ENCODE results near the gene DPM3. TPM values are rescaled to one million over a fixed set of nuclear protein-coding genes. Genes with fewer than 3 reads are reported as not detected.

Gene DPM3
- polyA plus RNA-seq, 1 of the 3 experiments (the other 2 are of a cell fraction), result 317 TPM

DNA sequence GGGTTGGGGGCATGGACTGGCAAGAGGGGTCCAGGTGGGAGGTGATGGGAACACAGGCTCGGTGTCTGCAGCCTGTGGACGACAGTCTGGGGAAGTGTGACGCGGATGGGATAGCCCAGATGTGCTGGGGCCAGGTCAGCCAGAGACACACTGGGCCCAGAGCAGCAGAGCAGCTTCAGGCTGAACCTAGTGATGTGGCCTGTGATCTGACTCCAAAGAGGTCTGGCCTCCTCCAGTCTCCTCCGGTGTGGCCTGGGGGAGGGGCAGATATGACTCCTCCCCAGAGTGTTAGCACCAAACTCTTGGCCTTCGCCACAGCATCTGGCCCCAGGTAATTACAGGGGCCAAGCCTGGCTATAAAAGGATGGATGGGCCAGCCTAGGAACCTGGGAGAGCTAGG, 48.2 kb downstream of the DPM3 start:
- ChIA-PET POLR2A (interaction anchor here (0.9 to 1.6 kb wide), 6 partner anchors 21 to 81 kb away, joined by 3 to 8 read pairs (median 5); partner anchors contain the start of gene KRTCAP2), CTCF (interaction anchor here (0.7 to 13.1 kb wide), 54 partner anchors 9 to 974 kb away, joined by 3 to 496 read pairs (median 6); partner anchors contain the start of genes ADAM15, DCST1, DCST2 and DPM3)
- H3K4me2 ChIP-seq, result no peak overlapping the region
- H3K4me3 ChIP-seq (ENCODE audit: low read depth in 2 of 2, low read length in 1 of 2), result no peak overlapping the region
- H2AFZ ChIP-seq (ENCODE audit: low read depth), result no peak overlapping the region
- H3K27ac ChIP-seq (ENCODE audit: low read depth in 2 of 2, low read length in 1 of 2), result no peak overlapping the region
- no peak for DNase-seq
- no peaks in the 10 kb centered on the region for H3K9me2 ChIP-seq
- WGBS (ENCODE audit: low lambda C conversion rate), result 90% methylated on average over 5 of the region's 6 CpGs
- no peak for TF ChIP-seq REST (IDR thresholded peaks at IDR 0.05; ENCODE audit: low read depth, low read length)
- TF ChIP-seq FOXJ3 (CRISPR knock-in tag; IDR thresholded peaks at IDR 0.05), result no peak
- no peak for TF ChIP-seq EZH2phosphoT487 (IDR thresholded peaks at IDR 0.05; ENCODE audit: borderline replicate concordance, low read depth)
- no peak for TF ChIP-seq MEF2A (IDR thresholded peaks at IDR 0.05; ENCODE audit: borderline replicate concordance, low read depth)
- no peak for TF ChIP-seq YY1 (IDR thresholded peaks at IDR 0.05; ENCODE audit: low read depth)
- no peak for TF ChIP-seq JUND (IDR thresholded peaks at IDR 0.05)
- TF ChIP-seq MXI1 (IDR thresholded peaks at IDR 0.05; ENCODE audit: low read depth, low read length), result no peak
- TF ChIP-seq POLR2AphosphoS5 (IDR thresholded peaks at IDR 0.05; ENCODE audit: low read depth, low read length), result no peak
- TF ChIP-seq TCF12 (IDR thresholded peaks at IDR 0.05), result no peak
- H3F3A ChIP-seq (replicated peaks; ENCODE audit: insufficient read depth), result peaks cover 18% of the 10 kb centered on the region
- no peaks in the 10 kb centered on the region for H3K27me3 ChIP-seq (ENCODE audit: insufficient read depth)
- no peak overlapping the region for H3K9ac ChIP-seq
- H3K4me1 ChIP-seq (ENCODE audit: control insufficient read depth in 1 of 2, insufficient read depth in 2 of 2, low read depth in 1 of 2, low read length in 1 of 2), result peaks cover 0 to 24% of the 10 kb centered on the region in 2 experiments; a peak in 1 of 4 replicates
- H3K36me3 ChIP-seq (replicated peaks in 1 of 2; ENCODE audit: control insufficient read depth in 1 of 2, insufficient read depth in 2 of 2, low read length in 1 of 2), result no peaks in the 10 kb centered on the region
- H3K79me2 ChIP-seq (ENCODE audit: insufficient read depth), result no peaks in the 10 kb centered on the region
- no peaks in the 10 kb centered on the region for H3K9me3 ChIP-seq
- no peaks in the 10 kb centered on the region for H4K20me1 ChIP-seq (ENCODE audit: insufficient read depth)

- no peaks in the 10 kb centered on the region for H3K9me2 ChIP-seq
- ChIA-PET POLR2A (interaction anchor here (0.7 to 1.6 kb wide), 7 partner anchors 21 to 153 kb away, joined by 3 to 8 read pairs (median 4); partner anchors contain the start of gene KRTCAP2), CTCF (interaction anchor here (0.7 to 13.1 kb wide), 56 partner anchors 8 to 975 kb away, joined by 3 to 496 read pairs (median 6); partner anchors contain the start of genes ADAM15, DCST1, DCST2 and DPM3)
- H3K4me3 ChIP-seq (ENCODE audit: low read depth in 2 of 2, low read length in 1 of 2), result peak overlapping the region in 1 of 2 experiments; percentile 23; a peak in 1 of 4 replicates
- no peaks in the 10 kb centered on the region for H3K27me3 ChIP-seq (ENCODE audit: insufficient read depth)
- no peaks in the 10 kb centered on the region for H3K36me3 ChIP-seq (replicated peaks in 1 of 2; ENCODE audit: control insufficient read depth in 1 of 2, insufficient read depth in 2 of 2, low read length in 1 of 2)
- H2AFZ ChIP-seq (ENCODE audit: low read depth), result peak overlapping the region; percentile 60
- H3K9ac ChIP-seq, result no peak overlapping the region
- H3K9me3 ChIP-seq, result no peaks in the 10 kb centered on the region
- H3K79me2 ChIP-seq (ENCODE audit: insufficient read depth), result no peaks in the 10 kb centered on the region
- no peak overlapping the region for H3K27ac ChIP-seq (ENCODE audit: low read depth in 2 of 2, low read length in 1 of 2)
- H3K4me2 ChIP-seq, result no peak overlapping the region
- H3F3A ChIP-seq (replicated peaks; ENCODE audit: insufficient read depth), result peaks cover 18% of the 10 kb centered on the region
- DNase-seq, result peak; percentile 88
- no peaks in the 10 kb centered on the region for H4K20me1 ChIP-seq (ENCODE audit: insufficient read depth)
- peaks cover 0 to 28% of the 10 kb centered on the region in 2 experiments; a peak in 1 of 4 replicates for H3K4me1 ChIP-seq (ENCODE audit: control insufficient read depth in 1 of 2, insufficient read depth in 2 of 2, low read depth in 1 of 2, low read length in 1 of 2)
- WGBS (ENCODE audit: low lambda C conversion rate), result 29% methylated on average over 26 of the region's 29 CpGs
- TF ChIP-seq, protein P1, sequence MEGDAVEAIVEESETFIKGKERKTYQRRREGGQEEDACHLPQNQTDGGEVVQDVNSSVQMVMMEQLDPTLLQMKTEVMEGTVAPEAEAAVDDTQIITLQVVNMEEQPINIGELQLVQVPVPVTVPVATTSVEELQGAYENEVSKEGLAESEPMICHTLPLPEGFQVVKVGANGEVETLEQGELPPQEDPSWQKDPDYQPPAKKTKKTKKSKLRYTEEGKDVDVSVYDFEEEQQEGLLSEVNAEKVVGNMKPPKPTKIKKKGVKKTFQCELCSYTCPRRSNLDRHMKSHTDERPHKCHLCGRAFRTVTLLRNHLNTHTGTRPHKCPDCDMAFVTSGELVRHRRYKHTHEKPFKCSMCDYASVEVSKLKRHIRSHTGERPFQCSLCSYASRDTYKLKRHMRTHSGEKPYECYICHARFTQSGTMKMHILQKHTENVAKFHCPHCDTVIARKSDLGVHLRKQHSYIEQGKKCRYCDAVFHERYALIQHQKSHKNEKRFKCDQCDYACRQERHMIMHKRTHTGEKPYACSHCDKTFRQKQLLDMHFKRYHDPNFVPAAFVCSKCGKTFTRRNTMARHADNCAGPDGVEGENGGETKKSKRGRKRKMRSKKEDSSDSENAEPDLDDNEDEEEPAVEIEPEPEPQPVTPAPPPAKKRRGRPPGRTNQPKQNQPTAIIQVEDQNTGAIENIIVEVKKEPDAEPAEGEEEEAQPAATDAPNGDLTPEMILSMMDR (IDR thresholded peaks at IDR 0.05), result peak; percentile 91
- TF ChIP-seq SMC3 (IDR thresholded peaks at IDR 0.05; ENCODE audit: low read depth, low read length) (peak; percentile 96), USF1 (IDR thresholded peaks at IDR 0.05; ENCODE audit: borderline replicate concordance, low read depth) (0 out of 2 replicates have a peak, but pooled peaks have one; percentile 41), MAX (IDR thresholded peaks at IDR 0.05; ENCODE audit: low read depth) (peak; percentile 84), SIN3A (IDR thresholded peaks at IDR 0.05; ENCODE audit: borderline replicate concordance, low read depth, low read length) (no peak)
- TF ChIP-seq, protein P2, sequence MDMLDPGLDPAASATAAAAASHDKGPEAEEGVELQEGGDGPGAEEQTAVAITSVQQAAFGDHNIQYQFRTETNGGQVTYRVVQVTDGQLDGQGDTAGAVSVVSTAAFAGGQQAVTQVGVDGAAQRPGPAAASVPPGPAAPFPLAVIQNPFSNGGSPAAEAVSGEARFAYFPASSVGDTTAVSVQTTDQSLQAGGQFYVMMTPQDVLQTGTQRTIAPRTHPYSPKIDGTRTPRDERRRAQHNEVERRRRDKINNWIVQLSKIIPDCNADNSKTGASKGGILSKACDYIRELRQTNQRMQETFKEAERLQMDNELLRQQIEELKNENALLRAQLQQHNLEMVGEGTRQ (IDR thresholded peaks at IDR 0.05; ENCODE audit: borderline replicate concordance, low read depth, low read length), result no peak; the same call in 1 of the 2 replicates
- TF ChIP-seq, protein P3, sequence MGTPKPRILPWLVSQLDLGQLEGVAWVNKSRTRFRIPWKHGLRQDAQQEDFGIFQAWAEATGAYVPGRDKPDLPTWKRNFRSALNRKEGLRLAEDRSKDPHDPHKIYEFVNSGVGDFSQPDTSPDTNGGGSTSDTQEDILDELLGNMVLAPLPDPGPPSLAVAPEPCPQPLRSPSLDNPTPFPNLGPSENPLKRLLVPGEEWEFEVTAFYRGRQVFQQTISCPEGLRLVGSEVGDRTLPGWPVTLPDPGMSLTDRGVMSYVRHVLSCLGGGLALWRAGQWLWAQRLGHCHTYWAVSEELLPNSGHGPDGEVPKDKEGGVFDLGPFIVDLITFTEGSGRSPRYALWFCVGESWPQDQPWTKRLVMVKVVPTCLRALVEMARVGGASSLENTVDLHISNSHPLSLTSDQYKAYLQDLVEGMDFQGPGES (IDR thresholded peaks at IDR 0.05; ENCODE audit: low read depth, low read length), result no peak
These were observed 49.0 kb downstream of the DPM3 start for GRCh38 chr1:155091071-155092051.

Data from SK-N-SH (cell line).